ENCODE data around the gene BGLAP.

Gene BGLAP

DNA sequence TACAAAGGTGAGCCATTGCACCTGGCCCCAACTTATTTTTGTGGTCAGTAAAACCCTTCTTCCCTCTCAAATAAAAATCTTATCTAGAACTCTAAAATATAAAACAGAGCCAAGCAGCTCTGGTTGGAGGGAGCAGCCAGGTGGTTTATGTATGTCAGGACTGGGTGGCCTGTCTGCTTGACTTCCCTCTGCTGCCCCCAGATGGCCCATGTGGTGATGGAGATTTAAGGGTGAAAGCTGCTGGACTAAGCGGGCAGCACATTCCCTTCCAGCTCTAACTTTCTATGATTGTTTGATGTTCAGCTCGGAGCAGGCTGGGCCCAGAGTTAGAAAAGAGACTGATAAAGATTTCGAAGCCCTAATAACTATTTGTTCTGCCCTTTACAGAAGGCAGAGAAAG lies 17.8 kb downstream of the BGLAP start:
- no peak for DNase-seq

- no peak for DNase-seq
Measured at GRCh38 chr1:156260896-156261295, 18.9 kb downstream of the BGLAP start.

- no peak for DNase-seq
Measured at GRCh38 chr1:156262461-156263287, 20.7 kb downstream of the BGLAP start.

DNA sequence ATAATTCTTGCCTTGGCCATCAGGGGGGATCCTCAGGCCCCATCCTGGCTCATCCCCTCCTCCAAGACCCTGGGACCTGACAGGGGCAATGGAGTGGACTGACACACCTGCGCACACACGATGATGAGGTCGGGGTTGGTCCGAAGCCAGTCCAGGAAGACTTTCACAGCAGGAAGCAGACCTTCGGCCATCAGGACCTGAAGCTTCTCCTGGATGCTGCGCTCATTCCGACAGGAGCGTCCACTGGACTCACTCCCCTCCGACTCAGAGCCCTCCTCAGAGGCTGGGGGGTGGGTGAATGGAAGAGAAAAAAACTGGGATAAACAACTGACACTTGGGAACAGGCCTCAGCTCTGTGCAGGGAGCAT lies 21.3 kb downstream of the BGLAP start:
- DNase-seq, result no peak

GRCh38 chr1:156266051-156266450 lies 24.1 kb downstream of the BGLAP start:
- no peak for DNase-seq

GRCh38 chr1:156268336-156268735 lies 26.4 kb downstream of the BGLAP start:
- DNase-seq, result no peak

DNA sequence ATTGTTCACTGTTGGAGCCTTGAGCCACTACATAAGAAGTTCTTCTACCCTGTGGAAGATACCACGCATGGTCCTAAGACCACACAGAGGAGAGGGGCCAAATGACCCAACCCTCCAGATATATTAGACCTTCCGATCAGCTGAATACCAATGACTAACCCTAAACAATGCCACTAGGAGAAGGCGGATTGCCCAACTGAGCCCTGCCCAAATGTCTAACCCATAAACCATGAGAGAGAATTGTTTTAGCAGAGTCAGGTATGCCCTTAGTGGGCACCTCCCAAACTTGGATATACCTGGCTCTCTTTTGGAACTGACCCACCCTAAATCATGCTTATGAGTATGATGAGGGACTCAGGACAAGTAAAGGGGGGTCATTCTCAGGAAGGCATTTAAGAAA lies 28.3 kb downstream of the BGLAP start:
- DNase-seq, result no peak

DNA sequence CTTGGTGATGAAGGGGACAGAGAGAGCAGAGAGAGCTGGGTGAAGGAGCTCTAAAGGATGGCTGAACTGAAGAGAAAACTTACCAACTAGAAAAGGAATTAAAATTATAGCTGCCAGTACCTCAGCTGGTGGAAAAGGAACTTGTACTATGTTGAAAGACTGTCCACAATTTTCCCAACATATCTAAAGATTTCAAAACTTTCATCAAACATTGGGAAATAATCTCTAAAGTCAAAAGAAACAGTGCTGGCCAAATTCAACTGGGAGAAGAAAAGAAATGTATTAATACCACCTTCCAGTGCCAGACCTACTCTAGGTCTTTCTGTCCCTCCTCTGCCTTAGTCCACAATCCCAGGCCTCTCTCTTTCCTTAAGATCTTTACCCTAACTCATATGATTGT lies 34.5 kb downstream of the BGLAP start:
- DNase-seq, result no peak

- no peak for DNase-seq
Measured at GRCh38 chr1:156276966-156277381, 35.0 kb downstream of the BGLAP start.

GRCh38 chr1:156279837-156280236 lies 37.9 kb downstream of the BGLAP start:
- DNase-seq, result no peak

- DNase-seq, result no peak
Measured at GRCh38 chr1:156281281-156281680, 39.3 kb downstream of the BGLAP start.

DNA sequence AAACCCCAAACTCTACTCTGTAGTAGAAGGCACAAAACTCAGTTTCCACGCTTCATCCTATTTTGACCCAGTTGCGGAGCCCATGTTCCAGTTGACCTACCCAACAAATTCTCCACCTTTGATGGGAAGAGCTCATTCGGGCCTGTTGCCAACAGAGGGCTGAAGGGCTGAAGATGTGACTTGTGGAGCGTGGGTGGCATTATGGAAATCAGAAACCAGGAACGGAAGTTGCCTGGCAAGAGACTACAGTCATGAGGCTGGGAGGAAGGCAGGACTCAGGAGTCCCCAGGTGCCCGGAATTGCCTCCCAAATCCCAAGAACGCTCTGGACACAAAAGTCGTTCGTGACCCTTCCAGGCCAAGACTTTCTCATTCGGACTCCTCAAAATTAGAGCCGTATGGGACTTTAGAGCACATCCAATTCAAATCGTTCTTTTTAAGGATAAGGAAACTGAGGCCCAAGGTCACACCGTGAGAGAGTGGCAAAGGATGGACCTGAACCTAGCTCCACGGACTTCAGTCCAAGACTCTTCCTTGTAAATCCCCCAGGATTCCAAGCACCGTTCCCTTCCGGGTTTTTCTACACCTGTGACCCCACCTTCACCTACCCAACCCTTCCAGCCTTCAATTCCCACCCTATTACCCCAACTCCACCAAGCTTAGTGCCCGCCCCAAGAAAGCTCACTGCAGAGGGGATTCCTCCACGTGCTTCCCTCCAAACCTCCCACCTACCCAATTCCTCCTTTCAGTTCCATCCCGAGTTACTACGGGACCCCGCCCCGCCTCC lies 39.9 kb downstream of the BGLAP start:
- DNase-seq, result peak; percentile 75

DNA sequence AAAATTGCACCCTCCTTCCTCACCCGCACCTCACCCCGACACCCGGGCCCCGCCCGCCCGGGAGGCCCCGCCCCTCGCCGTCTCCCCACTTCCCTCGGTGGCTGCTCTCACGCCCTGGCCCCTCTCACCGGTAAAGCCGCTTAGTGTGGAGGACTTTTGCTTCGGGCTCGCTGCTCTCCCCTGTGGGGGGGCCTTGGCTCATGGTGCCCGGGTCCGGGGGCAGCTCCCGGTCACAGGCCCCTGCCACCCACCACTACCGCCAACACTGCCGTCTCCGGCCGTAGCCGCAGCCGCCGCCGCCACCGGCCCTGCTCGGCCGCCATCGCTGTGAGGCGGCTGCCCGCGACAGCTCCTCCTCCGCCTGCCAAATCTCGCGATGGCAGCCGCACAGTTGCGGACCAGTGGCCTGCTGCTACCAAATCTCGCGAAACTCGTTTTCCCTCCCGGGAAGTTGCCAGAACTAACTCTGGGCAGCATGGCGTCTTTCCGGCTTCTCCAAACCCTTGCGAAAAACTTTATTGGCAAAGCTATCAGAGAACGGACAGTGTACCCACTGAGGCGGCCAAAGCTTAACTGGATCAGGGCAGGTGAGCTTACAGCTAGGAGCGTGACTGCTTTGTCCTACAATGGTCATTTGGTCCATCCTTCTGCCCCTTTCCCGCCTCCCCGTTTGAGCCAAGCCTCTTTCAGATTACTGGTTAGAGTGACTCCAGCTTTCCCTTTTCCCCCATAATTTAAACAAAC lies 40.7 kb downstream of the BGLAP start, which contains the start of gene SMG5:
Gene SMG5, minus strand, starts transcription at position 347 of the 744 bp plus-strand sequence. Its CDS starts 145 bp downstream, at position 202.
- peak; percentile 100 for DNase-seq

DNA sequence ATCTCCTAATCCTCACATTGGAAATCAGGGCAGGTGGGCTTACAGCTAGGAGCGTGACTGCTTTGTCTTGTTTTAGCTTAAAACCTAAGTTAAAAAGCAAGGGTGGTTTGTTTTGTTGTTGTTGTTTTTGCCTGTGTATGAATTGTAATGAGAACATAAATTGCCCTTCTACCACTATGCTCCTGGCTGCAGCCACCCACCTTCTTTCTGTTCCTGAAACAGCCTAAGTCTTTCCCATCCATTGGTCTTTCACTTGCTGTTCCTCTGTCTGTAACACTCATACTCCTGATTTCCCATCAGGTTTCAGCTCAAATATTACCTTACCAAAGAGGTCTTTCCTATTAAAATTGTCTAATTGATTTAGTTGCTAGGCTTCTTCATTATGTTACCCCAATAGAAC lies 41.5 kb downstream of the BGLAP start:
- peak; percentile 56 for DNase-seq

- no peak for DNase-seq
Measured at GRCh38 chr1:156284112-156284511, 42.1 kb downstream of the BGLAP start, which contains the start of gene TMEM79. Gene TMEM79 (plus strand): TSS chr1:156284325. CDS start chr1:156285227, 902 bp downstream.

DNA sequence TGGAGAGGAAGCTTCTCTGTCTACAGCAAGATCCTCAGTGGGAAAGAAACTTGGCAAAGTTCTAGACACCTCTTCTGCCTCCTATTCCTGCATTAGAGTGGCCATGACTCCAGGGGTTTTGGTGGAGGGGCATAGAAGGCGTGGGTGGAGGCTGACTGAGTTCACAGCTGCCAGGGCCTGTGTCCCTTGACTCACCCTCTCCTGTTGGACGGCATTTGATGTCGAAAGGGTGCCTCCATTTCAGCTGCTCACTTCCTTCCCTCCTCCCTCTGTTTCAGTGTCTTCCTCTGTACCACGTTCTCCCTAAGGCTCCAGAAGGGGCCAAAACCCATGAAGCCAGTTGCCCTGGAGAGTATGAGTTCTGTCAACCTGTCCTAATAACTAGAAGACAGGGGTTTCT lies 42.8 kb downstream of the BGLAP start:
- no peak for DNase-seq

DNA sequence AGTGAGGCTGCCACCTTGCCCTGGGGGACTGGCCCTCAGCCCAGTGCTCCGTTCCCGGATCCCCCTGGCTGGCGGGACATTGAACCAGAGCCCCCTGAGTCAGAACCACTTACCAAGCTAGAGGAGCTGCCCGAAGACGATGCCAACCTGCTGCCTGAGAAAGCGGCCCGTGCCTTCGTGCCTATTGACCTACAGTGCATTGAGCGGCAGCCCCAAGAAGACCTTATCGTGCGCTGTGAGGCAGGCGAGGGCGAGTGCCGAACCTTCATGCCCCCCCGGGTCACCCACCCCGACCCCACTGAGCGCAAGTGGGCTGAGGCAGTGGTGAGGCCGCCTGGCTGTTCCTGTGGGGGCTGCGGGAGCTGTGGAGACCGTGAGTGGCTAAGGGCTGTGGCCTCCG lies 43.5 kb downstream of the BGLAP start:
- DNase-seq, result no peak

DNA sequence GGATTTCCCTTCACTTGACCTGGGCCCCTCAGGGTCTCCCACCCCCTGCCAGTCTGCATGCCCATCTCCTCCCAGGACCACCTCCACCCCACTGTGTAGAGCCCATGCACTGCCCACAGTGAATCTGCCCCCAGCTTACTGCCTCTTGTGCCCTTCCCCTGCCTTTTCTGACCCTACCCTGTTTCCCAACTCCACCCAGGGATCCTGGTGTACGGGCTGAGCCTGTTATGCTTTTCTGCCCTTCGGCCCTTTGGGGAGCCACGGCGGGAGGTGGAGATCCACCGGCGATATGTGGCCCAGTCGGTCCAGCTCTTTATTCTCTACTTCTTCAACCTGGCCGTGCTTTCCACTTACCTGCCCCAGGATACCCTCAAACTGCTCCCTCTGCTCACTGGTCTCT lies 44.1 kb downstream of the BGLAP start:
- DNase-seq, result no peak

- DNase-seq, result no peak
Measured at GRCh38 chr1:156289857-156290256, 47.9 kb downstream of the BGLAP start.

- DNase-seq, result peak; percentile 68
Measured at GRCh38 chr1:156291226-156292061, 49.5 kb downstream of the BGLAP start.

All from NCI-H82 (cell line).